GM19395 (cell line): Measurements from ENCODE around the gene AP5Z1.

Source experiments
- ATAC-seq: cut with Tn5 transposase; IDR thresholded peaks from one replicate; pipeline ENCODE4 v1.9.1; 2021; ENCODE audit warnings: mild to moderate bottlenecking, moderate library complexity; ENCODE audit not compliant: unreplicated experiment

The AP5Z1 gene

DNA sequence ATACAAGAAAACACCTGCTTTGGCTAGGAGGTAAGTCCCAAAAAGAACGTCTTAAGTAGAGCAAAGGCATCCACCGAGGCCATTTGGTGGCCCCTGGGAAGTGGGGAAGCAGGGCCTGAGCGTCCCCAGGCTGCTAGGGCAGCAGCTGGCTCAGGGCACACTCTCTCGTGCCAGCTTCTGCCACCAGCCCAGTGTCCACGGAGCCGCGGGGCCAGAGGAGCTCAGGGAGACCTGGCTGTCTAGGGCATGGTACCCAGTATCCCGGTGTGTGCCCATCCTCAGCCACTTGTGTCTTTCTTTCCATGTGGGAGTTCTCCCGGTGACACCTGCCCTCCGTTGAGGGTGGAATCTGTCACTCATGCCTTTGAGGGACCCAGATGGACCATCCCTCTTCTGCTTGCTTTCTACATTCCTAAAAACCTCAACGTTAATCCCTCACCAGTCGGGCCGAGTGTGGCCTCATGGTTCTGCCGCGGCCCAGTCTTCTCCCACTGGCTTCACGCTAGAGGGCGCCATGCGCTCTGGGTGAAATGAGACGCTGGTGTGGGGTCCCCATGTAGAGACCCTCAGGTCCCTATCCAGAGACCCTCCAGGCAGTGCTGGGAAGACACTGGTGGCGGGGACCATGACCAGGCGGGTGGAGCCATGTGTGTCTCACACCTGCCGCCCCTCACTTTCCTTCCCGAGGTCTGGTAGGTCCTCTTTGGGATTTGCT is 9.5 kb upstream of the AP5Z1 start:
- no peak for ATAC-seq

DNA sequence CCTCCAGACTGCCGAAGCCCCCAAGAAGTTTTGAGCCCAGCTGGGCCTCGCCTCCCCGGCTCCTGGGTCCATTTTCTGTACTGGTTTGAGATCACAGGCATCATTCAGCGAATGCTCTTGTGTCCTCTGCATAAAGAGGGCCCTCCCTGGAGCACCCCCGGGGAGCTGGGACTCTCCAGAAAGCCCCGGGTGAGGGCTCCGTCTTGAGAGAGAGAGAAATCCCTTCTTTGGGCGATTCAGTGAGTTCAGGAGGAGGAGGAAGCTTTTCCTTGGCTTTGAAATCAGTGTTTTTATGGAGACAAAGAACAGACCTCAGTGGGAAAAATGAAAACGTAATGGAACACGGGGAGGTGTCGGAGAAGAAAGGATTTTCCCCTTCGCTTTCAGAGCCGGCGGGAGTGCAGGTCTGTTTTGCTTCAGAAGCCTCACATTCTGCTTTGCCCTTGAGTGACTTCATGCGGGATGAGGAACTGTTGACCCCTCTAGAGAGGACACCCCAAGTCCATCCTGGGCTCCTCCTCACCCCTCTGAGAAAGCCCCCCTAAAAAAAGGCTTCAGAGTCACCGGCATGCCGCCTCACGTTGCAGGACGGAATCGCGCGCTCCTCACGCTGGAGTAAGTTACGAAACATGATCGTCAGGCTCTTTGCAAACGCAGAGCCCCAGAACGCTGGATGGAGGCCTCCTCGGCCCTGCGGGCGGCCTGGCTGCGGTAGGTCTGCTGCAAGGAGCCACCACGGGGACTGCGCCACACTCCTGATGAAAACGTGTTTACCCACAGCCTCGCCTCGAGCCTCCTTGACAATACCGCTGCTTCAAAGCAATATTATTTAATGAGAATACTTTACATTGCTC is 8.5 kb upstream of the AP5Z1 start:
- no peak for ATAC-seq

DNA sequence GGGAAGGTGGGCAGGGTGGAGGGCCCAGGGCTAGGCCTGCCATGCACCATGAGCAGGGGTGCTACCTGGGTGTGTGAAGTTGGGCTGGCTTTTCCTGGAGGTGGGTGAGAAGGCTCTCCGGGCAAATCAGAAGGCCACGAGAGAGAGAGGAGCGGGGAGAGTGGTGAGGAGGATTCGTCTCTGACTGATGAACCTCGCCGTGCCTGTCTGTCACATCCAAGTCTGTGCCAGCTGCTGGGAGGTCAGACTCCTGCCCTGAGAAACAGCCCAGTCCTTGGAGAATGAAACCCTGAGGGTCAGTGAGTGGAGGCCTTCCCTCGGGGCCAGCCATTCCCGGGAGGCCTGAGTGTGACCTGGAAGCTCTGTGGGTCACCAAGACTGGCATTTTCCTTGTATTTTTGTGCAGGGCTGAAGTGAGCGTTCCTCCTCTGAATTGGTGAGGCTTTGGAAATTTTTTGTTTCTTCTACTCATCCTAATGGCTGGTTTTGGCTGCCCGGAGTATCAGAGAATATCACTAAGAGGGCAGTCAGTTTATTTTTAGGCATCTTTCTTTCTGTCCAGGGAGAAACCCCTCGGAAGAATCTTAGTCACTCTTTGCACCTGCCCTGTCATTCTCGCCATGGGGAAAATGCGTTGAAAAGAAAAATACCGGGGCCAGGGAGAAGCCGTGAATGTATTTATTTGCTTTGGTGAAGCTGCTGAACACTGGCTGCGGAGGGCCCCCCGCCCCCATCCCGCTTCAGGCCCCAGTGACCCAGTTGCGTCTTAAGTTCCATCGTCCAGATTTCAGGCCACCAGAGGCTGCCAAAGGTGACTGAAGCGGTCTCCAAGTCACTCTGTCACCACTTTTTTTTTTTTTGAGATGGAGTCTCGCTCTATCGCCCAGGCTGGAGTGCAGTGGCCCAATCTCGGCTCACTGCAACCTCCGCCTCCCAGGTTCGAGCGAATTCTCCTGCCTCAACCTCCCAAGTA is 6.5 kb upstream of the AP5Z1 start:
- ATAC-seq = no peak

DNA sequence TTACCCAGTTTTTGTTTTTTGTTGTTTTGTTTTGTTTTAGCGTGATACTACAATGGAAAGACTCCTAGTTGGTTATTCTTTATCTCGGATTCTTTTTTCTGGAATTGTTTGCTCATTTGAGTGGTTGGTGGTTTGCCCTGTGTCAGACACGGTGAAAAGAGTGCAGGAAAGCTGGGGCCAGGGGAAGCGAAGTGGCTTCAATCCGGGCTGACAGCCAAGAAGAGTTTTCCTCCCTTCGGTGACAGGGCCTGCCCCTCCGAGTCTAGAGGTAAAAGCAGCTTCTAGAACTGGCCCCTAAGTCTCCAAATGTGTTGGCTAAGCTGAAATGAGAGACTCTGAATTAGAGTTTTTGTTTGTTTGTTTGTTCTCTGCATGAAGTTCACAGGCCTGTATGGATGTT is 5.7 kb upstream of the AP5Z1 start:
- no peak for ATAC-seq

DNA sequence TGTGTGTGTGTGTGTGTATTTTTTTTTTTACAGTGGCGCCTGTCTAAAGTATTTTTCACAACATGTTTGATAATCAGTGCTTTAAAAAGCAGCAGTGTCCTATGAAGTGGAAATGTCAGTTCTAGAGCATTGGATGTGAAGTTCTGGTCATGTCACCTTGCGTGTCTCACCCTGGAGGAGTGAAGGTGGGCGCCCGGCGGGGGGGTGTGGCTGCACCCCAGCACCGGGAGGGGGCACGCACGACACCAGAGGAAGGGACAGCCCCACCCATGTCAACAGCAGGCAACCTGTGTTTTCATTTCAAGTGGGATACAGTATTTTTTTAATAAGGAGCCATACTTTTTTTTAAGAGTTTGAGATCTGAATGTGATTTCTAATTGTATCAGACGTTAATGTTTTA is 4.5 kb upstream of the AP5Z1 start:
- ATAC-seq = no peak

DNA sequence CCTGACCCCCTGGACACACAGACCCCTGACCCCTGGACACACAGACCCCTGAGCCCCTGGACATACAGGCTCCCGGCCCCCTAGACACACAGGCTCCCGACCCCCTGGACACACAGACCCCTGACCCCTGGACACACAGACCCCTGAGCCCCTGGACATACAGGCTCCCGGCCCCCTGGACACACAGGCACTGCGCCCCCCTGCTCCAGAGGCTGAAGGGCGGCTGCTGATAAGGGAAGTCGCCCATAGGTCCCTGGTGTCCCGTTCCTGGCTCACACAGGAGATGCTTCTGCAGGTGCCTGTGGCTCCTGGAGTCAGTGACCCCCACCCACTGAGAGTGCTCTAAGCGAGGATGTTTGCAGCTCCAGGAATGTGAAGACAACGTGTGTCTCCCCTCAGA is 3.7 kb upstream of the AP5Z1 start:
- no peak for ATAC-seq

DNA sequence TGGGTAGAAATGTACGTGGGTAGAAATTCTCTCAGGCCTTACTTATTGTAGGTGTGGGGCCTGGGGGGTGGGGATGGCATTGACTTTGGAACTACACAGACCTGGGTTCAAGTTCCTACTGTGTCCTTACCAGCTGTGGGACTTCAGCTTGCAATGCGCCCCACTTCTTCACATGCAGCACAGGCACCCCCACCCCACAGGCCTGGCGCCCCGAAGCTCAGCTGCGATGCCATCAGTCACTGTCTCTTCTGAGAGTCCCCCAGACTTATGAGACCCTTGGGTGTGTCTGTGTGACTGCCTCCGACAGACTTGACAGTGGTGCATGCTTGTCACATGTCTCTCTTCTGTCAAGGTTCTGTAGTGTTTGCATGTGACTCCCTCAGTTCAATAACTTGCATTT is 3.1 kb upstream of the AP5Z1 start:
- ATAC-seq = no peak

DNA sequence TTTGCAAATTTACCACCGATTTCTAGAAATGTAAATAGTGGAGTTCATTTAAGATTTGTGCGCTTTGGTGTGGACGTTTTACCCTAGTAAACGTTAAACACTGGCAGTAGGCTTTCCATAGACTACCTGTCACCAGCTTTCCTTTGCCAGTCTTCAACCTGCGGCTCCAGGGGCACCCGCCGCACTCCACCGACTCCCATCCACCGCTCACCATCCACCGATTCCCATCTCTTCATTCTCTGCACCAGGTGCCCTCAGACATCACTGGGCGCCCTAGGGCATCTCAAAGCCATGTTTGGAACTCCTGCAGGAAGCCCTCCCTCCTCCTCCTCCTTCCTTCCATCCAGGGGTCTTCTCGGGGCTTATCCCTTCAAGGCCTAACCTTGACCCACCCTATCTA is 1.4 kb upstream of the AP5Z1 start:
- ATAC-seq = no peak

DNA sequence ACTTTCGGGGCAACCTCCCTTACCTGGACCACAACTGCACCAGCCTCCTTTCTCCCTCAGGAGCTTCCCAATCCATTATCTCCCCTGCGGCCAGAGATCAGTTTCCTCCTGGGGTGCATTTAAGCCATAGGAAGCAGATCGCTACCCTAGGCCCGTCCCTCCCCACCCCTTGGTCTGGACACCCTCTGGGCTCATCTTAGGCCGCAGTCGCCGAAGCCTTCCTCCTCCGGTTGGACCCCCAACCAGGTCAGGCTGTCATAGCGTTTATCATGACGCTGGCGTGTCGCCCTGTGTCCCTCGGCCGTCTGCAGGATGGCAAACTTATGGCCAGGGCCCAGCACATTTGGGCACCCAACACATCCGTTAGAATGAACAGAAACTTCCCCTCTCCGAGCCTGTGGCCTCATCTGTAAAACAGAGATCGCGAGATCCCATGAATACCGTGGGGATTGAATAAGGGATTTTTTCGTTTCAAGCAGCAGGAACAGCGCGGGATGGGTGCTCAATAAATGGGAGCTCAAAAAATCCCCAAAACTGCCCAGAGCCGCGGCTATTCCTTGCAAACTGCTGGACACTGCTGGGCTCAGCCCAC is 669 bp upstream of the AP5Z1 start:
- ATAC-seq = peak; percentile 26

DNA sequence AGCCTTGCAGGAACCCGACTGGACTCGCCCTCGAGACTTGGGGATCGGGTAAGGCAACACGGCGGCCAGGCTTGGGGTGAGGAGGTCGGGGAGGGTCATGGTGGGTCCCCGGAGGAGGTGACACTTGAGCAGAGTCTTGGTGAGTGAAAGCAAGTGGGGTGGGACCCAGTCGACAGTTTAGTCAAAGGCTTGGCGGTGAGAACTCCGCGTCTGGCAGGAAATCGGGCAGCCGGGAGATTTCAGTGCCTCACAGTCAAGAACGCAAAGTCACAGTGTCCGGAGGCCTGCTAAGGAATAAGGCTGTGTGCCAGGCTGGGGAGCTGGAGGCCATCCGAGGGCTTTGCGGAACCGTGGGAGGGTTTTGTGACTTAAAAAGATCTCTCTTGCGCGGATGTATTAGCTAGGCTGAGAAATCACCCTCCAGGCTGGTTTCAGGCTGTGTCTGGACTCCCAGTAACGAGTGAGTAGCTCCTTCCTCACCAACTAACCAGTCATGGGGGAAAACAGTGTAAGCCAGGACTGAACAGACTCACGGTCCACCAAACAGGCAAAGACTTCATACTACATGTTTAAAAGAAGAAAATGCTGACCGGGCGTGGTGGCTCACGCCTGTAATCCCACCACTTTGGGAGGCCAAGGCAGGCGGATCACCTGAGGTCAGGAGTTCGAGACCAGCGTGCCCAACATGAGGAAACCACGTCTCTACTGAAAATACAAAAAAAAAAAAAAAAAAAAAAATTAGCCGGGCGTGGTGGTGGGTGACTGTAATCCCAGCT is 613 bp downstream of the AP5Z1 start:
- peak; percentile 40 for ATAC-seq

DNA sequence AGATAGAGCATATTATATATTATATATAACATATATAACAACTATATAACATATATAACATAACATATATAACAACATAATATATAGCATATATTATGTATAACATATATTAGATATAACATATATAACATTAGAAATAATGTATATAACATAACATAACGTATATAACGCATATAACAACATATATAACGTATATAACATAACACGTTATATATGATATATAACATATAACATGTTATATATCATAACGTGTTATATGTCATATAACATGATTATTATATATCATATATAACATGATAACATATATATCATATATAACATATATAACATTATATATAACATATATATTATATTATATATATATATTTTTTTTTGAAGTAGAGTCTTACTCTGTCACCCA is 3.7 kb downstream of the AP5Z1 start:
- no peak for ATAC-seq

DNA sequence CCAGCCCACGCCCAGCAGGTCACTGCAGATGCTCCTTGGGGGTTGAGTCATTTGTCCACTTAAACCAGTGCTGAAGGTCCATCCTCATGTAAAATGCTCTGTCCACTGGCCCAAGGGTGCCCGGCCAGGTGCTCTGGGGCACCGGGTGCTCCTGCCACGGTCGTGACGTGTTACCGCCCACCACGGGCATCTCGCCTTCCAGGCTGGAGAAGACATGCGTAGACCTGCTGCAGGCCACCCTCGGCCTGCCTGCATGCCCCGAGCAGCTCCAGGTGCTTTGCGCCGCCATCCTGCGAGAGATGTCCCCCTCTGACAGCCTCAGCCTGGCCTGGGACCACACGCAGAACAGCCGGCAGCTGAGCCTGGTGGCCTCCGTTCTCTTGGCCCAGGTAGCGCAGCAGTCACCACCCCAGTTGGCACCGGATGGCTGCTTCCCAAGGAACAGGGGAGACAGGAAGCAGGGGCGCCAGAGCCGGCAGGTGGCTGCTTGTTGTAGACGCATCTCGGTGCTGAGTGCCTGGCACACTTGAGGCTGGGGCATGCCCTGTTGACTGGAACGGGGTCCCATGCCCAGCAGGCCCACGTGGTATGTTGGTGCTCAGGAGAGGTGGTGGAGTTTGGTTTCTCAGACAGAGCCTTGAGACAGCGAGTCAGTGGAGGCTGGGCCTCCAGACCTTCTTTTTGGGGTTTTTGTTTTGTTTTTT is 6.1 kb downstream of the AP5Z1 start:
- no peak for ATAC-seq

DNA sequence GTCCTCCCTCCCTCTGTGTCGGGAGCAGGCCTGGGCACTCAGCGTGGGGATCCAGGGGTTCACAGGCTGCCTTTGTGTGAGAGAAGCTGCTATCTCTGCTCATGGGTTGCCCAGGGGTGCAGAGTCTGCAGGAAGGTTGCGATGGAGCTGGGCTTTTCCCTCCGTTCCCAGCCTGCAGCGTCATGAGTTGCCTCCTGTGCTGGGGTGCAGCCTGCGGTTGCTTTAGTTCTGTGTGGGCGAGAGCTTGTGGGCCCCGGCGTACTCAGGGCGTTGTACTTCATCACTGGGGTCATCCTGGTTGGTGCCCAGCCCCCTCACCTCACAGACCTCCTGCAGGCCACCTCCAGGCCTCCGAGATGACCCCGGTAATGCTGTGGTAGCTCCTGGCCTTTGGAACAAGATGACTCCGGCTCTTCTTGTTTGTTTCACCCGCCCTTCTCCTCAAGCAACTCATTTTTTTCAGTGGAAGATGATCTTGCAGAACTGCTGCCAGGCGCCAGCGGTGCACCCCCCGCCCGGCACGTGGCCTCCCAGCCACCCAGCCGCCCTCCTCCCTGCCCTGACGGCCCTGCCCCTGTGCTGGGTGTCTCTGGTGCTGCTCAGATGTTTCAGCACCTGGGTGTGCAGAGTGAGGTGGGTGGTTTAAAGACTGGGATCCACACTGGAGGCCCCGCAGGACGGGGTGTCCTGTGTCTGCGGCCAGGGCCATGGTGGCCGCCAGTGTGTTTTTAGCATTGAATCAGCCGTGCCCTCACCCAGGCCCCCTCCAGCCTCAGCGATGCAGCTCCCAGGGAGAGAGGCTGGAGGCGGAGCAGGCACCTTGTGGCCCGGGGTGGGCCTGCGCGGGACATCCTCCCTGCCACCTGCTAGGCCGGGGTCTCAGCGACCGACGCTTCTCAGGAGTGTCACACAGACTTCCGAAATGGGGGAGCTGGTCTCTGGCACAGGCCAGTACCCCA is 7.2 kb downstream of the AP5Z1 start:
- no peak for ATAC-seq

DNA sequence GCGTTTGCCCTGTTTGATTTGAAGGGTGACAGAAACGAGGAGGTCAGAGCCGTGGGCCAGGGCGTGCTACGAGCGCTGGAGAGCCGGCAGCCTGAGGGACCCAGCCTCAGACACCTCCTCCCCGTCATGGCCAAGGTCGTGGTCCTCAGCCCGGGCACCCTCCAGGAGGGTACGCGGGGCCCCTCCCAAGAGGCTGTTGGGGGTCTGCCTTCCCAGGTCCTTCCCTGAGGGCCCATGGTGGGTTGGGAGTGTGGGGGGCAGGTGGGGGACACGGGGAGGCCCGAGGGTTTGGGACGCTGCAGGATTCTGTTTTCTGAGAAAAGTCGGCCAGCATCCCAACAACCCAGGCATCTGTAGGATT is 7.8 kb downstream of the AP5Z1 start:
- no peak for ATAC-seq

DNA sequence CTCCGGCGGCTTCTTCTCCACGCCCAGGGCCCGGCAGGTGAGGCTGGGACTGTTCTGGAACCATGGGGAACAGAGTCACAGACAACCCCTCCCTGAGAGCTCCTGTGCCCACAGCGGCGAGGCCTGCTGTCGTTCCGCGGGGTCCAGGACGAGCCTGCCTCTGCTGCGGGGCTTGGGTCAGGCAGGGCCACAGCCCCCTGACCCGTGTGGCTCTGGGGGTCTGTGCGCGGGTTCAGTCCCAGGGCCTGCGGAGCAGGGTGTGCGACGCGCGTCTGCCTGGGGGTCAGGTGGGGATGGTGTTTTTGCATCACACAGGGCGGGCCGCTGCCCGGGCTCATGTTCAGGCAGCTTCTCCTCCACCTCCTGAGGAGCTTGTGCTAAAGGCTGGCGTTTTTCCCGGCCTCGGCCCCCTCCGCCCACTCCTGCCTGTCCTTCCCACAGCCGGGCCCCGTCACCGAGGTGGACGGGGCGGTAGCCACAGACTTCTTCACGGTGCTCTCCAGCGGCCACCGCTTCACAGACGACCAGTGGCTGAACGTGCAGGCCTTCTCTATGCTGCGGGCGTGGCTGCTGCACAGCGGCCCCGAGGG is 8.4 kb downstream of the AP5Z1 start:
- ATAC-seq = no peak

DNA sequence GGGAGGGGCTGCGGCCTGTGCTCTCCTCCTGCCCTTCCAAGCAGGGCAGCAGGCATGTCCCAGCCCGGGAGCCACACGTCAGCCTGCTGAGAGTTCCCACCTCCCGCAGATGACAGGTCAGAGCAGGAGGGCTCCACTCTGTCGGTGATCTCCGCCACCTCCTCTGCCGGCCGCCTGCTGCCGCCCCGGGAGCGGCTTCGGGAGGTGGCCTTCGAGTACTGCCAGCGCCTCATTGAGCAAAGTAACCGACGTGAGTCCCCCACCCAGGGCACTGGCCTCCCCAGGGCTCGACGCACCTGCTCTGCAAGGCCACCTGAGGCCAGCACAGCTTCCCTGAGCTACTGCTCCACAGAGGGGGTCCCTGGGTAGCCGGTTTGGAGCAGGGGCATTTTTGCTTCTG is 9.4 kb downstream of the AP5Z1 start:
- ATAC-seq = no peak

DNA sequence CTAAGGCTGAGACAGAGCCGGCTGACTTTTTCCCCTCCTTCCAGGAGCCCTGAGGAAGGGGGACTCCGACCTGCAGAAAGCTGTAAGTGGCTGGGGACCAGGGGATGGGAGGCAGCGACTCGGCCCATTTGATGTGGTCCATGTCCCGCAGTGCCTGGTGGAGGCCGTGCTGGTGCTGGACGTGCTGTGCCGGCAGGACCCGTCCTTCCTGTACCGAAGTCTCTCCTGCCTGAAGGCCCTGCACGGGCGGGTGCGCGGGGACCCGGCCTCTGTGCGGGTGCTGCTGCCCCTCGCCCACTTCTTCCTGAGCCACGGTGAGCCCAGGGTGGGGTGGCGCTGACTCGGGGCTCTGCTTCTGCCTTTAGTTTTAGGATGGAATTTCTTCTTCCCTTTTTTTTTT is 9.9 kb downstream of the AP5Z1 start:
- ATAC-seq = no peak

DNA sequence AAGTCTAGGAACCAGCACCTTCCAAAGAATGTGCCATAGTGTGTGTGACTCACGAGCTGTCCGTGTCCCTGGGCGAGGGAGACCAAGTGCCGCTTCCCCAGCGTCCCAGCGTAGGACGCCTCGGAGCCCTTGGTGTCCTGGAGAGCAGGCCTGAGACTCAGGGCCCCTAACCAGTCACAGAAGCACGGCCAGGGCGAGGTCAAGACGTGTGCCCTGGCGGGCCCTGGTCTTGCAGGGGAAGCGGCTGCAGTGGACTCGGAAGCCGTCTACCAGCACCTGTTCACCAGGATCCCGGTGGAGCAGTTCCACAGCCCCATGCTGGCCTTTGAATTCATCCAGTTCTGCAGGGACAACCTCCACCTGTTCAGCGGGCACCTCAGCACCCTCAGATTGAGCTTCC is 10.6 kb downstream of the AP5Z1 start:
- ATAC-seq = no peak
